GM23248 (cell line): Measurements from ENCODE around the gene SUCNR1. TPM values are rescaled to one million over a fixed set of nuclear protein-coding genes. Genes with fewer than 3 reads are reported as not detected.

Source experiments
- DNase-seq: peaks from one replicate; pipeline ENCODE4 v3.0.0-alpha.2; 2015
- H2AFZ ChIP-seq: fragments of 200-600 bp; sonication (generic); 2 replicates; pipeline ENCODE4 v1.6.1; 2016; ENCODE audit warnings: antibody characterized with exemption
- H3F3A ChIP-seq: fragments of 200-600 bp; sonication (generic); 2 replicates; pipeline ENCODE4 v1.6.1; 2016; ENCODE audit warnings: mild to moderate bottlenecking, antibody characterized with exemption, mixed run types; ENCODE audit not compliant: insufficient read depth
- H3K27ac ChIP-seq: fragments of 200-600 bp; sonication (generic); 2 replicates; pipeline ENCODE4 v1.5.1; 2016; ENCODE audit warnings: mild to moderate bottlenecking
- H3K27me3 ChIP-seq: fragments of 200-600 bp; sonication (generic); replicated peaks from 2 replicates; pipeline ENCODE4 v1.6.1; 2016; ENCODE audit warnings: mild to moderate bottlenecking; ENCODE audit not compliant: insufficient read depth
- H3K36me3 ChIP-seq: fragments of 200-600 bp; sonication (generic); 2 replicates; pipeline ENCODE4 v1.6.1; 2016; ENCODE audit warnings: low read depth, mild to moderate bottlenecking
- H3K4me1 ChIP-seq: fragments of 200-600 bp; sonication (generic); 2 replicates; pipeline ENCODE4 v1.6.1; 2016; ENCODE audit warnings: mild to moderate bottlenecking; ENCODE audit not compliant: insufficient read depth
- H3K4me2 ChIP-seq: fragments of 200-600 bp; sonication (generic); one replicate; pipeline ENCODE4 v1.6.1; 2016; ENCODE audit warnings: mild to moderate bottlenecking; ENCODE audit not compliant: unreplicated experiment
- H3K4me3 ChIP-seq: fragments of 200-600 bp; sonication (generic); 2 replicates; pipeline ENCODE4 v1.5.1; 2016; ENCODE audit warnings: mild to moderate bottlenecking
- H3K79me2 ChIP-seq: fragments of 200-600 bp; sonication (generic); 2 replicates; pipeline ENCODE4 v1.6.1; 2016; ENCODE audit warnings: mild to moderate bottlenecking; ENCODE audit not compliant: insufficient read depth
- H3K9ac ChIP-seq: fragments of 200-600 bp; sonication (generic); 2 replicates; pipeline ENCODE4 v1.6.1; 2016; ENCODE audit warnings: mild to moderate bottlenecking
- H3K9me2 ChIP-seq: fragments of 200-600 bp; sonication (generic); 2 replicates; pipeline ENCODE4 v1.6.1; 2016; ENCODE audit warnings: mixed run types, mild to moderate bottlenecking, moderate library complexity; ENCODE audit not compliant: insufficient read depth
- H3K9me3 ChIP-seq: fragments of 200-600 bp; sonication (generic); one replicate; pipeline ENCODE4 v1.6.1; 2017; ENCODE audit warnings: low read depth
- H4K20me1 ChIP-seq: fragments of 200-600 bp; sonication (generic); 2 replicates; pipeline ENCODE4 v1.6.0; 2016; ENCODE audit not compliant: insufficient read depth
- EZH2 ChIP-seq: fragments of 200-600 bp; sonication (generic); IDR thresholded peaks from 2 replicates; pipeline ENCODE4 v1.6.1; 2018; ENCODE audit warnings: antibody characterized with exemption, mild to moderate bottlenecking; ENCODE audit not compliant: insufficient read depth, poor library complexity, severe bottlenecking
- EZH2phosphoT487 ChIP-seq: fragments of 200-600 bp; sonication (generic); IDR thresholded peaks from 2 replicates; pipeline ENCODE4 v1.6.1; 2018; ENCODE audit warnings: antibody characterized with exemption, moderate library complexity, mild to moderate bottlenecking, low read depth; ENCODE audit not compliant: insufficient read depth
- WGBS, 2 experiments: methylation state at CpG; one replicate each; pipeline ENCODE4 v1.1.6; 2015 to 2017; ENCODE audit warnings: low lambda C conversion rate in 2 of 2, low coverage in 1 of 2; ENCODE audit errors: missing lambda C conversion rate in 2 of 2; 5-methylcytosine and 5-hydroxymethylcytosine counted together
- in situ Hi-C: fragments of 300-500 bp; cut with MboI; formaldehyde crosslinking; loops from 2 replicates; pipeline ENCODE4 v1.15.0; 2020
- polyA plus RNA-seq: library from polyadenylated mRNA; unstranded; fragments of >200 nt; fragmentation: Nextera tagmentation; extraction: Ambion mirVana; gene quantifications from 2 replicates; pipeline ENCODE4 v1.2.1, GENCODE V29; 2016
- total RNA-seq: library from RNA; depleted of rRNA; stranded (reverse); fragments of >200 nt; shearing (Covaris generic); gene quantifications from 2 replicates; pipeline ENCODE4 v1.2.3, GENCODE V29; 2014

Gene SUCNR1
- total and polyA plus RNA-seq, 2 experiments from 2014 or later, result not detected

GRCh38 chr3:151900460-151900859 is 27.0 kb downstream of the SUCNR1 start:
- H3K4me2 ChIP-seq, result no peak overlapping the region
- WGBS, 2 experiments, result 40 to 49% methylated on average over 2 of the region's 2 CpGs
- no peaks in the 10 kb centered on the region for H3K9me3 ChIP-seq
- no peaks in the 10 kb centered on the region for H3K9me2 ChIP-seq
- no peak overlapping the region for H3K4me3 ChIP-seq
- in situ Hi-C loops, result no loop called here
- no peaks in the 10 kb centered on the region for H4K20me1 ChIP-seq
- H3K27ac ChIP-seq, result no peak overlapping the region
- peaks cover 36% of the 10 kb centered on the region for H3K4me1 ChIP-seq
- H3K27me3 ChIP-seq, result no peaks in the 10 kb centered on the region
- H2AFZ ChIP-seq, result 0 out of 2 replicates have a peak overlapping the region, but pooled peaks have one; percentile 36
- H3K79me2 ChIP-seq, result no peaks in the 10 kb centered on the region
- DNase-seq, result no peak
- no peak overlapping the region for H3K9ac ChIP-seq
- TF ChIP-seq EZH2, result no peak
- TF ChIP-seq EZH2phosphoT487, result no peak
- H3K36me3 ChIP-seq, result no peaks in the 10 kb centered on the region
- H3F3A ChIP-seq, result peaks cover 6% of the 10 kb centered on the region; the same call in 1 of the 2 replicates

GRCh38 chr3:151900884-151901643 is 27.6 kb downstream of the SUCNR1 start:
- Histone ChIP-seq H3K4me3 (no peak overlapping the region), H3K9me3 (no peaks in the 10 kb centered on the region), H3K79me2 (no peaks in the 10 kb centered on the region), H3K9me2 (no peaks in the 10 kb centered on the region), H2AFZ (0 out of 2 replicates have a peak overlapping the region, but pooled peaks have one; percentile 2), H3K4me2 (peak overlapping the region; percentile 25), H3K4me1 (peaks cover 31% of the 10 kb centered on the region), H3F3A (peaks cover 6% of the 10 kb centered on the region; the same call in 1 of the 2 replicates), H3K36me3 (no peaks in the 10 kb centered on the region), H3K27ac (no peak overlapping the region), H4K20me1 (no peaks in the 10 kb centered on the region), H3K27me3 (no peaks in the 10 kb centered on the region), H3K9ac (no peak overlapping the region)
- TF ChIP-seq EZH2phosphoT487, result no peak
- no peak for TF ChIP-seq EZH2
- in situ Hi-C loops, result no loop called here
- no peak for DNase-seq
- 21 to 29% methylated on average over 1 of the region's 1 CpG for WGBS, 2 experiments

GRCh38 chr3:151901644-151902285 is 28.3 kb downstream of the SUCNR1 start:
- H3K4me1 ChIP-seq, result peaks cover 29% of the 10 kb centered on the region

GRCh38 chr3:151903501-151903991 is 30.1 kb downstream of the SUCNR1 start:
- peak overlapping the region; percentile 28; the same call in 1 of the 2 replicates for H2AFZ ChIP-seq
- H3K79me2 ChIP-seq, result no peaks in the 10 kb centered on the region
- no peaks in the 10 kb centered on the region for H3K9me2 ChIP-seq
- peaks cover 6% of the 10 kb centered on the region; the same call in 1 of the 2 replicates for H3F3A ChIP-seq
- H4K20me1 ChIP-seq, result no peaks in the 10 kb centered on the region
- in situ Hi-C loops, result no loop called here
- TF ChIP-seq EZH2phosphoT487 (no peak), EZH2 (no peak)
- no peaks in the 10 kb centered on the region for H3K27me3 ChIP-seq
- no peak overlapping the region for H3K4me2 ChIP-seq
- 33 to 41% methylated on average over 2 of the region's 2 CpGs for WGBS, 2 experiments
- no peak overlapping the region for H3K9ac ChIP-seq
- DNase-seq, result peak; percentile 48
- H3K4me3 ChIP-seq, result no peak overlapping the region
- no peaks in the 10 kb centered on the region for H3K36me3 ChIP-seq
- no peaks in the 10 kb centered on the region for H3K9me3 ChIP-seq
- H3K27ac ChIP-seq, result no peak overlapping the region
- H3K4me1 ChIP-seq, result peaks cover 29% of the 10 kb centered on the region

More at GRCh38 chr3:151901644-151902285, 28.3 kb downstream of the SUCNR1 start:
- peak overlapping the region; percentile 25 for H3K4me2 ChIP-seq
- H3K4me3 ChIP-seq, result no peak overlapping the region
- WGBS, 2 experiments, result 45 to 61% methylated on average over 3 of the region's 3 CpGs
- H3K36me3 ChIP-seq, result no peaks in the 10 kb centered on the region
- no peaks in the 10 kb centered on the region for H3K79me2 ChIP-seq
- H3K9me2 ChIP-seq, result no peaks in the 10 kb centered on the region
- DNase-seq, result no peak
- no peaks in the 10 kb centered on the region for H3K27me3 ChIP-seq
- H2AFZ ChIP-seq, result peak overlapping the region; percentile 2; the same call in 1 of the 2 replicates
- no peak for TF ChIP-seq EZH2
- no peak for TF ChIP-seq EZH2phosphoT487
- in situ Hi-C loops, result no loop called here
- H3K9ac ChIP-seq, result no peak overlapping the region
- no peaks in the 10 kb centered on the region for H3K9me3 ChIP-seq
- peaks cover 6% of the 10 kb centered on the region; the same call in 1 of the 2 replicates for H3F3A ChIP-seq
- H4K20me1 ChIP-seq, result no peaks in the 10 kb centered on the region
- H3K27ac ChIP-seq, result no peak overlapping the region
